GM06990 (cell line): ENCODE measurements around the gene VWF.
A peak's percentile ranks its signal among the peaks of the same experiment; 100 is the strongest.

ENCODE experiments used
- DNase-seq: peaks from one replicate; pipeline ENCODE4 v3.0.0-alpha.2; 2011; ENCODE audit not compliant: insufficient read length; ENCODE audit errors: extremely low read depth
- H3K27me3 ChIP-seq: replicated peaks from 2 replicates; pipeline ENCODE4 v1.6.0; 2011; ENCODE audit warnings: low read length; ENCODE audit not compliant: control insufficient read depth, insufficient read depth
- H3K36me3 ChIP-seq: 2 replicates; pipeline ENCODE4 v1.5.1; 2011; ENCODE audit warnings: low read length; ENCODE audit not compliant: control insufficient read depth, insufficient read depth
- H3K4me3 ChIP-seq: replicated peaks from 2 replicates; pipeline ENCODE4 v1.5.1; 2011; ENCODE audit warnings: low read depth, mild to moderate bottlenecking, control low read depth, low read length
- CTCF ChIP-seq: IDR thresholded peaks from 2 replicates; pipeline ENCODE4 v1.5.1; 2011; ENCODE audit warnings: low read length, control low read depth, mild to moderate bottlenecking, inconsistent platforms; ENCODE audit not compliant: insufficient read depth, poor library complexity, severe bottlenecking

VWF gene

GRCh38 chr12:6124411-6125309 is at the start of gene VWF:
TSS of gene VWF (minus strand) at chr12:6124670. CDS start at chr12:6123196, 1,474 bp downstream.
- DNase-seq: no peak
- no peaks in the 10 kb centered on the region for H3K36me3 ChIP-seq
- H3K27me3 ChIP-seq: peaks cover 4% of the 10 kb centered on the region
- no peak for TF ChIP-seq CTCF
- H3K4me3 ChIP-seq: no peak within 1 kb of the TSS

DNA sequence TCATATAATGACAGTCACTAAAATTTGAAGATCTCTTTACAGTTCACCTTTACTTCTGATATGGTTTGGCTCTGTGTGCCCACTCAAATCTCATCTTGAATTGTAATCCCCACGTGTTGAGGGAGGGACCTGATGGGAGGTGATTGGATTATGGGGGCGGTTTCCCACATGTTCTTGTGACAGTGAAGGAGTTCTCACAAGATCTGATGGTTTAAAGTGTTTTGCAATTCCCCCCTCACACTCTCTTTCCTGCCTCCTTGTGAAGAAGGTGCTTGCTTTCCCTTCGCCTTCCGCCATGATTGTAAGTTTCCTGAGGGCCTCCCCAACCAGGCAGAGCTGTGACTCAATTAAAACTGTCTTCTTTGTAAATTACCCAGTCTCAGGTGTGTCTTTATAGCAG is 48.4 kb upstream of the VWF start:
- no peak for DNase-seq
- Histone ChIP-seq H3K4me3 (no peak overlapping the region), H3K36me3 (no peaks in the 10 kb centered on the region), H3K27me3 (peaks cover 2% of the 10 kb centered on the region)
- no peak for TF ChIP-seq CTCF

GRCh38 chr12:6172086-6172485 is 47.6 kb upstream of the VWF start:
- DNase-seq: no peak
- peaks cover 2% of the 10 kb centered on the region for H3K27me3 ChIP-seq
- no peaks in the 10 kb centered on the region for H3K36me3 ChIP-seq
- TF ChIP-seq CTCF: no peak
- H3K4me3 ChIP-seq: no peak overlapping the region

- DNase-seq: no peak
- no peak overlapping the region for H3K4me3 ChIP-seq
- H3K27me3 ChIP-seq: peaks cover 2% of the 10 kb centered on the region
- H3K36me3 ChIP-seq: no peaks in the 10 kb centered on the region
- TF ChIP-seq CTCF: no peak
Measured at GRCh38 chr12:6171409-6172015, 47.0 kb upstream of the VWF start.

- Histone ChIP-seq H3K36me3 (no peaks in the 10 kb centered on the region), H3K27me3 (peaks cover 2% of the 10 kb centered on the region), H3K4me3 (peak overlapping the region; percentile 11)
- no peak for TF ChIP-seq CTCF
- peak; percentile 61 for DNase-seq
Measured at GRCh38 chr12:6167327-6168280, 43.1 kb upstream of the VWF start.
